AG10803 (cell line): ENCODE data around the gene ABCA7.

Experiments
- DNase-seq: peaks from one replicate; pipeline ENCODE4 v3.0.0; 2010; ENCODE audit warnings: low read depth
- H3K4me3 ChIP-seq: 2 replicates; pipeline ENCODE4 v1.5.1; 2011; ENCODE audit warnings: mild to moderate bottlenecking, low read length, control low read depth
- TF ChIP-seq, protein P1 (sequence below): conservative IDR thresholded peaks from 2 replicates; pipeline ENCODE4 v1.5.1; 2011; ENCODE audit warnings: mild to moderate bottlenecking, low read length, control low read depth, inconsistent platforms

Gene ABCA7

DNA sequence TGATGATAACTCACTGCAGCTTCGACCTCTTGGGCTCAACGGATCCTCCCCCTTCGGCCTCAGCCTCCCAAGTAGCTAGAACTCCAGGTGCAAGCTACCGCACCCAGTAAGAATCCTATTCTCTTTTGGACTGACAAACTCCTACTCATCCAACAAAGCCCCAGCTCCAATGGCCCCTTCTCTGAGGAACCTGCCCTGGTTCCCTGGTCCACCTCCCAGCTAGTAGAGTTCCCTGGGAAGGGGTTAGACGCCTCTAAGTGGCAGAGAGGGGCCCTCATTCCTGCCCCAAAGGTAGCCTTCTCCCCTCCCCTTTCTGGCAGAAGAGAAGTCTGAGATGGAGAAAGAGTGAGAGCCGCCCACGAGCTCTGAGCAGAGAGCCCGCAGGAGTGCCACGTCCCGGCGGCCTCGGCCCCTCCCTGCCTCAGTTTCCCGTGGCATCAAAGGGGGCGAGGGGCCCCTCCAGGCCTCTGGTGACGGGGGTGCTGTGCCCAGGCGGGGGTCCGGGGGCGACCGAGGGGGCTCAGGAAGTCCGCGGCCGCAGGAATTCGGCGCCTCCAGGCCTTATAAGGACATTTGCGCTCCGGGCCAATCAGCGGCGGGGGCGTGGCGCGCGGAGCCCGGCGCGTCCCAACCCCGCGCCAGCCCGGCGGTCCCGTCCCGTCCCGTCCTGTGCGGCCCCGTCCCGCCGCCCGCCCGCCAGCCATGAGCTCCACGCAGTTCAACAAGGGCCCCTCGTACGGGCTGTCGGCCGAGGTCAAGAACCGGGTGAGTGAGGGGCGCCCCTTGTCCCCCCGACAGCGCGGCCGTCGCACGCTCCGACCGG lies 13.7 kb upstream of the ABCA7 start, which contains the start of gene CNN2:
Gene CNN2, plus strand, starts transcription at position 649 of the 823 bp plus-strand sequence. Its CDS starts 54 bp downstream, at position 703.
- peak within 1 kb of the TSS; percentile 97 for H3K4me3 ChIP-seq
- TF ChIP-seq, protein P1, sequence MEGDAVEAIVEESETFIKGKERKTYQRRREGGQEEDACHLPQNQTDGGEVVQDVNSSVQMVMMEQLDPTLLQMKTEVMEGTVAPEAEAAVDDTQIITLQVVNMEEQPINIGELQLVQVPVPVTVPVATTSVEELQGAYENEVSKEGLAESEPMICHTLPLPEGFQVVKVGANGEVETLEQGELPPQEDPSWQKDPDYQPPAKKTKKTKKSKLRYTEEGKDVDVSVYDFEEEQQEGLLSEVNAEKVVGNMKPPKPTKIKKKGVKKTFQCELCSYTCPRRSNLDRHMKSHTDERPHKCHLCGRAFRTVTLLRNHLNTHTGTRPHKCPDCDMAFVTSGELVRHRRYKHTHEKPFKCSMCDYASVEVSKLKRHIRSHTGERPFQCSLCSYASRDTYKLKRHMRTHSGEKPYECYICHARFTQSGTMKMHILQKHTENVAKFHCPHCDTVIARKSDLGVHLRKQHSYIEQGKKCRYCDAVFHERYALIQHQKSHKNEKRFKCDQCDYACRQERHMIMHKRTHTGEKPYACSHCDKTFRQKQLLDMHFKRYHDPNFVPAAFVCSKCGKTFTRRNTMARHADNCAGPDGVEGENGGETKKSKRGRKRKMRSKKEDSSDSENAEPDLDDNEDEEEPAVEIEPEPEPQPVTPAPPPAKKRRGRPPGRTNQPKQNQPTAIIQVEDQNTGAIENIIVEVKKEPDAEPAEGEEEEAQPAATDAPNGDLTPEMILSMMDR, result no peak
- DNase-seq, result peak; percentile 78

DNA sequence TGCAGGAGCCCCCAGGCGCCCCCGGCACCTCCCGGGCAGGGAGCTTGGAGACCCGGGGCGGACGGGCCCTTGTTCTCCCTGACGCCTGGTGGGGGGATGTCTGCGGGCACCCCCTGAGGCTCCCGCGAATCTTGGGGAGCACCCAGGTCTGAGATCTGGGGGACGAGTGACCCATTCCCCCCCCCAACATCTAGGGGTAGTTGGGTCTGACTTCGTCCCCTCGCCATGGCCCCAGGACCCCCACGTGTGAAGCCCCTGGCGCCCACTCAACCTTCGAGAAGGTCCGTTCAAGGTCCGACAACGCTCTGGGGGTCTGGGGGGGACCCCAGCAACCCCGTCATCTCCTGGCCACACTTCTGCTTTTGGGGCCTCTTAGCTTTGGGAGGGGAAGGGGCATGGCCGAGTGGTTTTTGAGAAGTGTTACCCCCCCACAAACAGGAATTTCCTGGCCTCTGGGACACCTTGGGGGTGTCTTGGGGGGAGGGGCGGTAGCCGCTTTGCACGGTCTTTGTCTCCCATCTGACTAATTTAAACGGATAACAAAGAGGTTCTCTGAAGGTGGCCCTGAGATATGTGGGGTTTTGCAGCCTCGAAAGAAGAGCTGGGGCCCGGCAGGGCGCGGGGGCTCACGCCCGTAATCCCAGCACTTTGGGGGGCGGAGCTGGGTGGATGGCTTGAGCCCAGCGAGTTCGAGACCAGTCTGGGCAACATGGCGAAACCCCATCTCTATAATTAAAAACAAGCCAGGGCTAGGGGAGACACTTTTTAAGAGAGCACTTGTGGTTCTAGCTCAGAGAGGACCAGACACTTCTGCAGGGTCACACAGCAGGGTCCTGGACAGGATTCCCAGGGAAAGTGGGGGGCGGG lies 12.9 kb upstream of the ABCA7 start:
- H3K4me3 ChIP-seq, result peak overlapping the region; percentile 97
- TF ChIP-seq, protein P1, result no peak
- DNase-seq, result no peak

DNA sequence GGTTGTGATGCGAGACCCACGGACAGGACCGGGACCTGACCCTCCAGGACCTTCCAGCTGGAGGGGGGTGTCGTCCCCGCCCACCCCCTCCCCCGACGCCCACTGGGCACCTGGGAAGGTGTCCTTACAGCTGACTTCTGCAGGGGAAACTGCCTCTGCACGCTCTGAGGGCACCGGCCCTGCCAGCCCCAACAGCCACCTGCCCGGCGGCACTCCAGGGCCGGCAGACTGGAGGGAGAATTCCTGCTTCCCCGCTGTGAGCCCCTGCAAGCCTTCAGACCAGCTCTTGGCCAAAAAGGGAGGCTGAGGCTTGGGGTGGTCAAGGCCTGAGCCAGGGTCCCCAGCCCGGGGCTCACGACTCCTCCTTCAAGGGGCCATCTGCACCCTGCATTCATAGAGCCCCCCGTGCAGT lies 12.3 kb upstream of the ABCA7 start:
- no peak for DNase-seq
- H3K4me3 ChIP-seq, result peak overlapping the region; percentile 97
- TF ChIP-seq, protein P1, result no peak

DNA sequence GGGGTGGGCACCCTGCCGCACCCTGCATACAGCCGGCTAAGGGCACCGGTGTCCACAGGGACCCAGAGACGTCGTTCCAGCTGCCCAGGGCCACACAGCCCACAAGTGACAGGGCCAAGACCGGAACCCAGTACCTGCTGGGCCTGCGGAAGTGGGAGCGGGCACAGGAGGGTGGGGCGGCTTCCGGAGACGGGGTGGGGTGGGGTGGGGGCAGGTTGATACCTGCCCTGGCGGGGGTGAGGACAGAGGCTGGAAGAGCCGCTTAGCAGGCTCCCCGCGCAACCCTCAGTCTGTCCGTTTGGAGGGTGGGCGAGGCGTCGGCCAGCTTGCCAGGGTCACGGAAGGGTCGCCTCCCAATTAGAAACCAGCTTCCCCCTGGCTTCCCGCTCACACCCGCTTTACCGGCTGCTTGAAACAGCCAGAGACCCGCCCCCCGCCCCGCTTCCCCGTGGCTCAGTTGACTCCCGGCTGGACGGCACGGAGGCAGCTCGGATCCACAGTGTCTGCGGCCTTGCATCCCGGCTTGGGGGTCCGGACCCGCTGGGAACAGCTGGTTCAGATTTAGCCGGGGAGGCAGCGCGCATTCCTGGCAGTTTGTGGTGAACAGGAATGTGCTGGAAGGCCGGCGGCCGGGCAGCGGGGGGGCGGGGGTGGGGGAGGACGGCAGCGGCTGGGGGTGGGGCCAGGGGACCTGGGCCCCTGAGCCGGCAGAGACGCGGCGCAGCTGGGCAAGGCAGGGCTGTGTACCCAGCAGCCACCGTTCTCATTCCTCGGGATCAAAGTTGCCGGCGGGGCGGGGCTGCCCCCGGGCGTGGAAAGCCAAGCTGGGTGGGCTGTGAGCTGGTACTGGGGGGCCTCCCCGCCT lies 11.6 kb upstream of the ABCA7 start:
- peak; percentile 98 for DNase-seq
- H3K4me3 ChIP-seq, result peak overlapping the region; percentile 97
- TF ChIP-seq, protein P1, result no peak

DNA sequence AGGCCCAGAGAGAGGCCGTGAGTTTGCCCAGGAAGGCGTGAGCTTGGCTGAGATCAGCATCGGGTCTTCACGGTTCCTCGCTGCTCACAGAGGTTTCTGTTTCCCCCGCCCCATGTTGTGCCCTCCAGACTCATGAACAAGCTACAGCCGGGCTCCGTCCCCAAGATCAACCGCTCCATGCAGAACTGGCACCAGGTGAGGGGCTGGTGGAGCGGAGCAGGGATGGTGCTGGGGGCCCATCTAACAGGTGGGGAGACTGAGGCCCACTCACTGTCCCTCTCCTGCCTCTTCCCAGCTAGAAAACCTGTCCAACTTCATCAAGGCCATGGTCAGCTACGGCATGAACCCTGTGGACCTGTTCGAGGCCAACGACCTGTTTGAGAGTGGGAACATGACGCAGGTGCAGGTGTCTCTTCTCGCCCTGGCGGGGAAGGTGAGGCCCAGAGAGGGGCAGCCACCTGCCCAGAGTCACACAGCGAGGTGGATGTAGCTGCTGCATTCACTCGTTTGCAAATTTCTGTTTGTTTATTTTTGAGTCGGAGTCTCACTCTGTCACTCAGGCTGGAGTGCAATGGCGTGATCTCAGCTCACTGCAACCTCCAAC lies 7.5 kb upstream of the ABCA7 start:
- H3K4me3 ChIP-seq, result no peak overlapping the region
- no peak for DNase-seq
- TF ChIP-seq, protein P1, result no peak

DNA sequence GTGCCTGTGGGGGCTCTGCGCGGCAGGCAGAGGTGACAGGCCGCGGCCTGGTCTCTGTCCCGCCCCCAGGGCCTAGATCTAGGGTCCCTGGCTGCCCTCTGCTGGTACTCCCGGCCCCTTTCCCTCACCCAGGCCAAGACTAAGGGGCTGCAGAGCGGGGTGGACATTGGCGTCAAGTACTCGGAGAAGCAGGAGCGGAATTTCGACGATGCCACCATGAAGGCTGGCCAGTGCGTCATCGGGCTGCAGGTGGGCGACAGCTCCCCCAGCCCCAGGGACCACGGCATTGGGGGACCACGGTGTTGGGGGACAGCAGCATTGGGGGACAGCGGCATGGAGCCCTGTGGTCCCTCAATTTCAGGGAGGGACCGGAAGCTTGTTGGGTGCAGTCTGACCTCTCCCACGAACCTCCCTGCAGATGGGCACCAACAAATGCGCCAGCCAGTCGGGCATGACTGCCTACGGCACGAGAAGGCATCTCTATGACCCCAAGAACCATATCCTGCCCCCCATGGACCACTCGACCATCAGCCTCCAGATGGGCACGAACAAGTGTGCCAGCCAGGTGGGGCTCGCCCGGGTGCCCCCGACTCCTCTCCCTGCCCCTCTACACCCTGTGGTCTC lies 3.8 kb upstream of the ABCA7 start:
- no peak for DNase-seq
- H3K4me3 ChIP-seq, result no peak overlapping the region
- TF ChIP-seq, protein P1, result 0 out of 2 replicates have a peak, but pooled peaks have one; percentile 2
